GM23338 (cell line): ENCODE data around the gene OR2G2.

Source experiments
- CREB1 ChIP-seq: fragments of 250-450 bp; sonication (Bioruptor Pico); IDR thresholded peaks from 2 replicates; pipeline ENCODE4 v1.5.0; 2020; ENCODE audit warnings: low read depth, mild to moderate bottlenecking, moderate library complexity
- EZH2 ChIP-seq: fragments of 200-600 bp; sonication (generic); IDR thresholded peaks from one replicate; pipeline ENCODE4 v1.8.0; 2017; ENCODE audit warnings: antibody characterized with exemption, mild to moderate bottlenecking, low read depth; ENCODE audit not compliant: unreplicated experiment
- EZH2phosphoT487 ChIP-seq: fragments of 200-600 bp; sonication (generic); IDR thresholded peaks from one replicate; pipeline ENCODE4 v1.8.1; 2018; ENCODE audit warnings: antibody characterized with exemption; ENCODE audit not compliant: unreplicated experiment
- NANOG ChIP-seq: IDR thresholded peaks from 2 replicates; pipeline ENCODE4 v1.6.1; 2016; ENCODE audit warnings: antibody characterized with exemption, borderline replicate concordance
- POLR2AphosphoS5 ChIP-seq: IDR thresholded peaks from 2 replicates; pipeline ENCODE4 v1.6.1; 2016; ENCODE audit warnings: antibody characterized with exemption, low read depth
- STAT1 ChIP-seq: IDR thresholded peaks from one replicate; pipeline ENCODE4 v1.6.1; 2016; ENCODE audit warnings: antibody characterized with exemption; ENCODE audit not compliant: unreplicated experiment
- ZNF114 ChIP-seq: fragments of 250-450 bp; sonication (Bioruptor Pico); IDR thresholded peaks from 2 replicates; pipeline ENCODE4 v1.5.0; 2020; ENCODE audit warnings: mild to moderate bottlenecking, moderate library complexity
- TF ChIP-seq, protein P1 (sequence below), 2 experiments: fragments of 200-600 bp in 1 of 2; sonication (generic) in 1 of 2; conservative IDR thresholded peaks; 2 replicates each; pipeline versions ENCODE4 v1.5.1 to v1.6.1; 2016 to 2017; ENCODE audit warnings: antibody characterized with exemption in 2 of 2, low read depth in 2 of 2, mild to moderate bottlenecking in 2 of 2, moderate library complexity in 1 of 2
- TF ChIP-seq, protein P2 (sequence below): IDR thresholded peaks from one replicate; pipeline ENCODE4 v1.6.1; 2018; ENCODE audit warnings: antibody characterized with exemption; ENCODE audit not compliant: unreplicated experiment

DNA sequence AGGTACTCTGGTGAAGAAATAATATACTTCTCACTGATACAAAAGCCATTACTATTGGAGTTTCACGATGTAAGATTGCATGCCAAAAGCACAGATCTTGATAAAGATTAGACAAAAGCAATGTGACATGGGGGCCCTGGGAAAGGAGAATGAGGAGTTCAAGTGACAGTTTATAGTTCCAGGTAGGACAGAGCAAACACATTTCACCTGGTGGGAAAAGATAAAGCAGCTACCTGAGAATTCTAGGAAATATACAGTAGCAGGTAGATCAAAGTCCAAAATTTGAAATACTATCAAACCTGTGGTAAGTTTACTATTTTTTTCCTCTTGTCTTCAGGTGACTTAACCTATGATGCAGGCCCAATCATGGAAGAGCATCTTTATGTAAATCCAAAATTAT lies 25.2 kb downstream of the OR2G2 start:
- TF ChIP-seq ZNF114 (no peak), EZH2phosphoT487 (no peak), EZH2 (no peak), CREB1 (no peak), STAT1 (no peak), NANOG (no peak), POLR2AphosphoS5 (no peak)
- TF ChIP-seq, protein P1, sequence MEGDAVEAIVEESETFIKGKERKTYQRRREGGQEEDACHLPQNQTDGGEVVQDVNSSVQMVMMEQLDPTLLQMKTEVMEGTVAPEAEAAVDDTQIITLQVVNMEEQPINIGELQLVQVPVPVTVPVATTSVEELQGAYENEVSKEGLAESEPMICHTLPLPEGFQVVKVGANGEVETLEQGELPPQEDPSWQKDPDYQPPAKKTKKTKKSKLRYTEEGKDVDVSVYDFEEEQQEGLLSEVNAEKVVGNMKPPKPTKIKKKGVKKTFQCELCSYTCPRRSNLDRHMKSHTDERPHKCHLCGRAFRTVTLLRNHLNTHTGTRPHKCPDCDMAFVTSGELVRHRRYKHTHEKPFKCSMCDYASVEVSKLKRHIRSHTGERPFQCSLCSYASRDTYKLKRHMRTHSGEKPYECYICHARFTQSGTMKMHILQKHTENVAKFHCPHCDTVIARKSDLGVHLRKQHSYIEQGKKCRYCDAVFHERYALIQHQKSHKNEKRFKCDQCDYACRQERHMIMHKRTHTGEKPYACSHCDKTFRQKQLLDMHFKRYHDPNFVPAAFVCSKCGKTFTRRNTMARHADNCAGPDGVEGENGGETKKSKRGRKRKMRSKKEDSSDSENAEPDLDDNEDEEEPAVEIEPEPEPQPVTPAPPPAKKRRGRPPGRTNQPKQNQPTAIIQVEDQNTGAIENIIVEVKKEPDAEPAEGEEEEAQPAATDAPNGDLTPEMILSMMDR (conservative IDR thresholded peaks at IDR 0.05; ENCODE audit: low read depth in 2 of 2), result no peak
- TF ChIP-seq, protein P2, sequence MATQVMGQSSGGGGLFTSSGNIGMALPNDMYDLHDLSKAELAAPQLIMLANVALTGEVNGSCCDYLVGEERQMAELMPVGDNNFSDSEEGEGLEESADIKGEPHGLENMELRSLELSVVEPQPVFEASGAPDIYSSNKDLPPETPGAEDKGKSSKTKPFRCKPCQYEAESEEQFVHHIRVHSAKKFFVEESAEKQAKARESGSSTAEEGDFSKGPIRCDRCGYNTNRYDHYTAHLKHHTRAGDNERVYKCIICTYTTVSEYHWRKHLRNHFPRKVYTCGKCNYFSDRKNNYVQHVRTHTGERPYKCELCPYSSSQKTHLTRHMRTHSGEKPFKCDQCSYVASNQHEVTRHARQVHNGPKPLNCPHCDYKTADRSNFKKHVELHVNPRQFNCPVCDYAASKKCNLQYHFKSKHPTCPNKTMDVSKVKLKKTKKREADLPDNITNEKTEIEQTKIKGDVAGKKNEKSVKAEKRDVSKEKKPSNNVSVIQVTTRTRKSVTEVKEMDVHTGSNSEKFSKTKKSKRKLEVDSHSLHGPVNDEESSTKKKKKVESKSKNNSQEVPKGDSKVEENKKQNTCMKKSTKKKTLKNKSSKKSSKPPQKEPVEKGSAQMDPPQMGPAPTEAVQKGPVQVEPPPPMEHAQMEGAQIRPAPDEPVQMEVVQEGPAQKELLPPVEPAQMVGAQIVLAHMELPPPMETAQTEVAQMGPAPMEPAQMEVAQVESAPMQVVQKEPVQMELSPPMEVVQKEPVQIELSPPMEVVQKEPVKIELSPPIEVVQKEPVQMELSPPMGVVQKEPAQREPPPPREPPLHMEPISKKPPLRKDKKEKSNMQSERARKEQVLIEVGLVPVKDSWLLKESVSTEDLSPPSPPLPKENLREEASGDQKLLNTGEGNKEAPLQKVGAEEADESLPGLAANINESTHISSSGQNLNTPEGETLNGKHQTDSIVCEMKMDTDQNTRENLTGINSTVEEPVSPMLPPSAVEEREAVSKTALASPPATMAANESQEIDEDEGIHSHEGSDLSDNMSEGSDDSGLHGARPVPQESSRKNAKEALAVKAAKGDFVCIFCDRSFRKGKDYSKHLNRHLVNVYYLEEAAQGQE, result no peak
